ENCODE measurements around the gene ATP10A.

DNA sequence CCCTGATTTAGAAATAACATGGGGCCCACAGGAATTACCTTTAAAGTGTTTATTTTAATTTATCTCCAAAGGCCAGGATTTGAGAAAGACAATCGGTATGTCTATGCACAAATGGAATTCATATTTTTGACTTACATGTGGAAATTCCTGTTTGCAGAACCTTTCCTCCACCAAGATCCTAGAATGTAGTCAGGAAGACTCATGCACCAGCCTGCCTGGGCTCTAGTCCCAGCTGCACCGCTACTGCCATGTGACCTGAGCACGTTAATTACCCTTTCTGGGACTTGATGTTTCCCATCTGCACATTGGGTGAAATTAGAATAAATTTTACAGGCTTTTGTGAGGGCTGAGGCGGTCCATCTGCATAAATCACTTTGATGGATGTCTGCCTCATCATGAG is 194.2 kb downstream of the ATP10A start:
- TF ChIP-seq, protein P1, sequence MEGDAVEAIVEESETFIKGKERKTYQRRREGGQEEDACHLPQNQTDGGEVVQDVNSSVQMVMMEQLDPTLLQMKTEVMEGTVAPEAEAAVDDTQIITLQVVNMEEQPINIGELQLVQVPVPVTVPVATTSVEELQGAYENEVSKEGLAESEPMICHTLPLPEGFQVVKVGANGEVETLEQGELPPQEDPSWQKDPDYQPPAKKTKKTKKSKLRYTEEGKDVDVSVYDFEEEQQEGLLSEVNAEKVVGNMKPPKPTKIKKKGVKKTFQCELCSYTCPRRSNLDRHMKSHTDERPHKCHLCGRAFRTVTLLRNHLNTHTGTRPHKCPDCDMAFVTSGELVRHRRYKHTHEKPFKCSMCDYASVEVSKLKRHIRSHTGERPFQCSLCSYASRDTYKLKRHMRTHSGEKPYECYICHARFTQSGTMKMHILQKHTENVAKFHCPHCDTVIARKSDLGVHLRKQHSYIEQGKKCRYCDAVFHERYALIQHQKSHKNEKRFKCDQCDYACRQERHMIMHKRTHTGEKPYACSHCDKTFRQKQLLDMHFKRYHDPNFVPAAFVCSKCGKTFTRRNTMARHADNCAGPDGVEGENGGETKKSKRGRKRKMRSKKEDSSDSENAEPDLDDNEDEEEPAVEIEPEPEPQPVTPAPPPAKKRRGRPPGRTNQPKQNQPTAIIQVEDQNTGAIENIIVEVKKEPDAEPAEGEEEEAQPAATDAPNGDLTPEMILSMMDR (IDR thresholded peaks at IDR 0.05), result no peak
- TF ChIP-seq POLR2A (IDR thresholded peaks at IDR 0.05), result no peak
